Measurements from ENCODE around the gene SMG9.

SMG9 gene

DNA sequence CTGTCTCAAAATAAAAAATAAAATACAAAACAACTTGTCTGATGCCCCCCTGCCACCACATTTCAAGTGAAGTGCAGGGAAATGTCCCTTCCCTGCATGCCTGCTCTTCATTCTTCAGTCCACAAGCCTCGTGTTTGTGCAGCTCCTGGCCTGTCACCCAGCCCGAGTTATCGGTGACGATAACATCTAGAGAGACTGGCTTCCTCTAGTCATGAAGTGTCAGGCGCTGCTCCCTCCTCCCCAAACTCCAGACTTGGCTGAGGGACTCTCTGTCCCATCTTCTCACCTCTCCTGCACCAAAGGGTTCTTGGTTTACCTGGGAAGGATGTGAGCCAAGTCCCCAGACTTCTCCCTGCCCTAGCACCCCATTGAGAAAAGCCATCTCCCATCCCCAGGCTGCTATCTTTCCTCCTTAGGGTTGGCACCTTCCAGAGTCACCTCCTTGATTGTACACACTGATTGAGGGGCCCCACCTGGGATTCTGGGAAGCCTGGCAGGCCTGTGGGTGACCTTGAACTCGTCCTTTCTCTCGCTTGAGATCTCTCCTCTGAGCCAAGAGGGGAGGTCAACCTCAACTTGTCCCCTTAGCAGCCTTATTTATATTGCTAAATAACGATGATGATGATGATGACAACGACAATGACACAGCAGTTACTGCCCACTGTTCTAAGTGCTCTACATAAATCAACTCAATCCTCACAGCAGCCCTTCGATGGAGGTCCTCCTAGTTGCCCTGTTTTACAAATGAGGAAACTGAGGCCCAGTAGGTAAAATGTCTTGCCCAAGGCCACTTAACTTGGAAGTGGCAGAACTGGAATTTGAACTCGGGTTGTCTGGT lies 71.7 kb downstream of the SMG9 start:
- TF ChIP-seq, protein P1, sequence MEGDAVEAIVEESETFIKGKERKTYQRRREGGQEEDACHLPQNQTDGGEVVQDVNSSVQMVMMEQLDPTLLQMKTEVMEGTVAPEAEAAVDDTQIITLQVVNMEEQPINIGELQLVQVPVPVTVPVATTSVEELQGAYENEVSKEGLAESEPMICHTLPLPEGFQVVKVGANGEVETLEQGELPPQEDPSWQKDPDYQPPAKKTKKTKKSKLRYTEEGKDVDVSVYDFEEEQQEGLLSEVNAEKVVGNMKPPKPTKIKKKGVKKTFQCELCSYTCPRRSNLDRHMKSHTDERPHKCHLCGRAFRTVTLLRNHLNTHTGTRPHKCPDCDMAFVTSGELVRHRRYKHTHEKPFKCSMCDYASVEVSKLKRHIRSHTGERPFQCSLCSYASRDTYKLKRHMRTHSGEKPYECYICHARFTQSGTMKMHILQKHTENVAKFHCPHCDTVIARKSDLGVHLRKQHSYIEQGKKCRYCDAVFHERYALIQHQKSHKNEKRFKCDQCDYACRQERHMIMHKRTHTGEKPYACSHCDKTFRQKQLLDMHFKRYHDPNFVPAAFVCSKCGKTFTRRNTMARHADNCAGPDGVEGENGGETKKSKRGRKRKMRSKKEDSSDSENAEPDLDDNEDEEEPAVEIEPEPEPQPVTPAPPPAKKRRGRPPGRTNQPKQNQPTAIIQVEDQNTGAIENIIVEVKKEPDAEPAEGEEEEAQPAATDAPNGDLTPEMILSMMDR (IDR thresholded peaks at IDR 0.05), result no peak

DNA sequence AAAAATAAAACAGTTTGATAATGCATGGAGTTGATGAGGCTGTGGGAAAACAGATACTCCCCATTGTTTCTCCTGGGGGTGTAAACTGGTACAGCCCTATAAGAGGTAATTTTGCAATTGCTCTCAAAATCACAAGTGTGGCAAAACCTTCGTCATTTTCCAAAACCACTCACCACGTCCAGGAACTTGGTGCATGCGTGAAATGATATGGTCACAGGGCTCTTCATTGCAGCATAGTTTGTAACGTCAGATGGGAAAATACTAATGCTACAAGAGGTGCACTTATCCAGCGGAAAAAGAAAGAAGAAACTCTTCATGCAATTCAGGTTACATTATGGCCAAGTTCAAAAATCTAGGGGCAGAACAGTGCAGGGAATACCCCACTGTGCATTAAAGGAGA lies 72.9 kb downstream of the SMG9 start:
- TF ChIP-seq, protein P1 (IDR thresholded peaks at IDR 0.05), result no peak

DNA sequence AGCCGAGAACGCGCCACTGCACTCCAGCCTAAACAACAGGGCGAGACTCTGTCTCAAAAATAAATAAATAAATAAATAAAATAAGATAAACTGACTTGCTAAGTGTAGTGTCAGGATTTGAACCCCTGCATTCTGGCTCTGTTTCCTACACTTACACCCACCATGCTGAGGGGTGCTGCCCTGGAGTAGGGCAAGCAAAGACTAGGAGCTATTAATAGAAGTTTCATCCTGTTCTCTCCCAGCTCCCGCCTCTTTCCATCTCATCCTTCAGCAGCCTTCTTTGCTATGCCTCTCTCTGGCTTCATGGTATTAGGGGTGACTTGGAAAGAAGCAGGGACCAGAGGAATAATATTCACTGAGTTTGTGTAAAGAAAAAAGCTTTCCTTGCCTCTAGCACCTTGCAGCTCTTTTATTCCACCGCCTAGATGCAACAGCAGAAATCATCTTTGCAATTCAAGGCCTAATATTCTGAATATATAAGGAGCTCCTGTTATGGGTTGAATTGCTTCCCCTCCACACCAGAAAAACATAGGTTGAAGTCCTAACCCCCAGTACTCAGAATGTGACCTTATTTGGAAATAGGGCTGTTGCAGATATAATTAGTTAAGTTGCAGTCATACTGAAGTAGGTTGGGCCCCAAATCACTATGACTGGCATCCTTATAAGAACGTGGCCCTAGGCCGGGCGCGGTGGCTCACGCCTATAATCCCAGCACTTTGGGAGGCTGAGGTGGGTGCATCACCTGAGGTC lies 76.1 kb downstream of the SMG9 start:
- TF ChIP-seq, protein P1 (IDR thresholded peaks at IDR 0.05), result no peak
